SH-SY5Y (cell line): ENCODE results near the gene INTS6.

Experiments used
- GATA2 ChIP-seq: IDR thresholded peaks from 2 replicates; pipeline ENCODE4 v1.6.1; 2011; ENCODE audit warnings: mild to moderate bottlenecking, low read depth, low read length
- GATA3 ChIP-seq: IDR thresholded peaks from 2 replicates; pipeline ENCODE4 v1.6.1; 2011; ENCODE audit warnings: low read depth, mild to moderate bottlenecking, low read length, moderate library complexity

DNA sequence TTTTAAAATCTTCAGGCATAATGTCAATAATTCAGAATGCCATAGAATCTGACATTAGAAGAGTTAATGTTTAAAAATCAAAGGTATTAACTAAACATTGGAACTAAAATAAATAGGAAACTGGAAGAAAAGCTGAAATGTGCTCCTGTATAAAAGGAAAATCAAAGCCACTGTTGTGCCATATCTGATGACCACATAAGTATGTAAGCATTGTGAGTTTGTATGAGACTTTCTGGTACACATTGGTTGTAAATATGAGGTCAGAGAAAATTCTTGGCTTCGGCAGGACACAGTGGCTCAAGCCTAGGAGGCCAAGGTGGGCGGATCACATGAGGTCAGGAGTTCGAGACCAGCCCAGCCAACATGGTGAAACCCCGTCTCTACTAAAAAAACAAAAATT, 48.3 kb upstream of the INTS6 start:
- no peak for TF ChIP-seq GATA2
- TF ChIP-seq GATA3: no peak
